Liver (tissue), 9 donors: ENCODE results near the gene ATE1. TPM values are rescaled to one million over a fixed set of nuclear protein-coding genes. Genes with fewer than 3 reads are reported as not detected.

Experiments used
- DNase-seq: peaks from one replicate; pipeline ENCODE4 v3.0.0-alpha.2; 2017; ENCODE audit warnings: low spot score
- H3K27ac ChIP-seq, 2 donors: one replicate each; pipeline ENCODE4 v1.7.0; 2013; ENCODE audit warnings: inconsistent platforms in 2 of 2, low read length in 2 of 2, control low read depth in 1 of 2, low read depth in 1 of 2, mild to moderate bottlenecking in 1 of 2
- H3K27me3 ChIP-seq, 4 donors: one replicate each; pipeline versions ENCODE4 v1.6.1 to v1.7.0; 2013; ENCODE audit warnings: low read length in 3 of 4, inconsistent platforms in 1 of 4, mild to moderate bottlenecking in 1 of 4, moderate library complexity in 1 of 4; ENCODE audit not compliant: control insufficient read depth in 4 of 4, insufficient read depth in 4 of 4
- H3K36me3 ChIP-seq, 4 donors: one replicate each; pipeline versions ENCODE4 v1.6.1 to v1.7.0; 2013; ENCODE audit warnings: low read length in 3 of 4, mild to moderate bottlenecking in 3 of 4, low read depth in 1 of 4, moderate library complexity in 1 of 4; ENCODE audit not compliant: control insufficient read depth in 4 of 4, insufficient read depth in 3 of 4
- H3K4me1 ChIP-seq, 4 donors: one replicate each; pipeline versions ENCODE4 v1.6.1 to v1.7.0; 2013; ENCODE audit warnings: low read length in 3 of 4, mild to moderate bottlenecking in 3 of 4, moderate library complexity in 1 of 4; ENCODE audit not compliant: control insufficient read depth in 4 of 4, insufficient read depth in 4 of 4
- H3K4me3 ChIP-seq, 3 donors: one replicate each; pipeline versions ENCODE4 v1.6.1 to v1.7.0; 2013; ENCODE audit warnings: low read length in 3 of 3, control low read depth in 1 of 3, low read depth in 1 of 3, mild to moderate bottlenecking in 1 of 3
- H3K9ac ChIP-seq, 2 donors: one replicate each; pipeline ENCODE4 v1.7.0; 2013; ENCODE audit warnings: low read length in 2 of 2, mild to moderate bottlenecking in 2 of 2, moderate library complexity in 2 of 2, control low read depth in 1 of 2, low read depth in 1 of 2
- H3K9me3 ChIP-seq, 4 donors: one replicate each; pipeline versions ENCODE4 v1.6.1 to v1.7.0; 2013; ENCODE audit warnings: low read length in 3 of 4; ENCODE audit not compliant: control insufficient read depth in 4 of 4
- EGR1 ChIP-seq, 2 donors: IDR thresholded peaks; 2 replicates each; pipeline ENCODE4 v1.6.1; 2016 to 2018; ENCODE audit warnings: antibody characterized with exemption in 2 of 2, low read depth in 2 of 2
- FOXA1 ChIP-seq: IDR thresholded peaks from 2 replicates; pipeline ENCODE4 v1.6.1; 2016; ENCODE audit warnings: antibody characterized with exemption
- FOXA2 ChIP-seq: IDR thresholded peaks from 2 replicates; pipeline ENCODE4 v1.6.1; 2016; ENCODE audit warnings: antibody characterized with exemption
- GABPA ChIP-seq, 2 donors: IDR thresholded peaks in 1 of 2; conservative IDR thresholded peaks in 1 of 2; 2 replicates each; pipeline ENCODE4 v1.6.1; 2016; ENCODE audit warnings: antibody characterized with exemption in 2 of 2, mild to moderate bottlenecking in 1 of 2, moderate library complexity in 1 of 2
- HNF4A ChIP-seq, 2 donors: conservative IDR thresholded peaks; 2 replicates each; pipeline ENCODE4 v1.6.1; 2016; ENCODE audit warnings: antibody characterized with exemption in 2 of 2, mild to moderate bottlenecking in 2 of 2
- HNF4G ChIP-seq: IDR thresholded peaks from 2 replicates; pipeline ENCODE4 v1.6.1; 2016; ENCODE audit warnings: antibody characterized with exemption
- JUND ChIP-seq, 2 donors: IDR thresholded peaks; 2 replicates each; pipeline ENCODE4 v1.6.1; 2016; ENCODE audit warnings: antibody characterized with exemption in 2 of 2
- NR2F2 ChIP-seq: IDR thresholded peaks from 2 replicates; pipeline ENCODE4 v1.6.1; 2016; ENCODE audit warnings: antibody characterized with exemption
- RAD21 ChIP-seq, 2 donors: IDR thresholded peaks; 2 replicates each; pipeline ENCODE4 v1.6.1; 2016; ENCODE audit warnings: antibody characterized with exemption in 2 of 2, mild to moderate bottlenecking in 2 of 2
- RXRA ChIP-seq, 2 donors: IDR thresholded peaks; 2 replicates each; pipeline ENCODE4 v1.6.1; 2017 to 2018; ENCODE audit warnings: antibody characterized with exemption in 2 of 2, mild to moderate bottlenecking in 1 of 2
- SP1 ChIP-seq: IDR thresholded peaks from 2 replicates; pipeline ENCODE4 v1.6.1; 2018; ENCODE audit warnings: antibody characterized with exemption, mild to moderate bottlenecking
- TAF1 ChIP-seq: conservative IDR thresholded peaks from 2 replicates; pipeline ENCODE4 v1.6.1; 2016; ENCODE audit warnings: antibody characterized with exemption, mild to moderate bottlenecking
- WGBS: extraction: QIAGEN DNeasy Blood & Tissue Kit; methylation state at CpG from one replicate; pipeline ENCODE4 v1.1.7; 2013; 5-methylcytosine and 5-hydroxymethylcytosine counted together
- polyA plus RNA-seq, 2 donors: library from polyadenylated mRNA; stranded (reverse) in 1 of 2; unstranded in 1 of 2; fragments of 200-250 nt in 1 of 2; fragments of >200 nt in 1 of 2; fragmentation: Nextera tagmentation in 1 of 2; extraction: Ambion mirVana in 1 of 2; gene quantifications; one replicate each; pipeline versions ENCODE4 v1.2.1 to v1.2.3, GENCODE V29; 2013 to 2015
- total RNA-seq, 2 donors: library from RNA; depleted of rRNA; stranded (reverse); fragments of >200 nt; gene quantifications; one replicate each; pipeline ENCODE4 v1.2.3, GENCODE V29; 2014
- TF ChIP-seq, protein P1 (sequence below): fragments of 150-350 bp; IDR thresholded peaks from 2 replicates; pipeline ENCODE4 v1.5.1; 2017; ENCODE audit warnings: improper control_type of control experiment, low read depth, low read length; ENCODE audit not compliant: missing input control
- TF ChIP-seq, protein P2 (sequence below): IDR thresholded peaks from 2 replicates; pipeline ENCODE4 v1.6.1; 2016; ENCODE audit warnings: antibody characterized with exemption, mild to moderate bottlenecking
- donor health status: healthy.
- donor health status: healthy.
- donor health status: healthy.
- donor health status: healthy.
- donor health status: healthy.

Gene ATE1
- total and polyA plus RNA-seq, 4 donors, result 7.9 to 34.9 (median 13.5) TPM

DNA sequence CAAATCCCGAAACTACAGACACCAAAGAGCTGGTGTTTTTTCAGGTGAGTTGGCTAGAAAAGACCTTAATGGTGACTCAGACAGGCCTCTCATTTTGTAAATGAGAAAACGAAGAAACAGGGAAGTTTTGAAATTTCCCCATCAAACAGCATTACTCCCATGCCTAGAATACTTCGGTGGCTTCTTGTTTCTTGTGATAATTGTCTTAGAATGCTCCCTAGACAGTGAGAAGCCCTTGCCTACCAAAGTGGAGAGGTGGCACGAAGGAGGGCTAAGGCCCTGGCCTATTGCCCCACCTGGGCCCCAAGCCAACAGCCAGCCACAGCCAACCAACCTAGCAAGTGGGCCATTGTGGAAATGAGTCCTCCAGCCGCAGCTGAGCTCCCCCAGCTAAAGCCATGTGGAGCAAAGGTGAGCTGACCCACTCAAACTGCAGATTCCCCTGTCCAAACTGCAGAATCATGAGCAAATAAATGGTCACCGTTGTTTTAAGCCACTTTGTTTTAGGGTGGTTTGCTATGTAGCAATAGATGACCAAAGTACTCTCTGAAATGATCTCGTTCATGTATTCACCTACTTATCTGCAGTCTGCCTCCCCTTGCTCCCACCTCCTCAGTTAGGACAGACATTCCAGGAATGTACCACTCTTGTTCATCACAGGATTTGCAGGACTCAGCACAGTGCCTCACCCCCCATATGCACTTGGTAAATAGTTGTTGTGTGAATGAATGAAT is 231.9 kb downstream of the ATE1 start:
- no peak overlapping the region for H3K9ac ChIP-seq
- no peak overlapping the region for H3K27ac ChIP-seq
- H3K36me3 ChIP-seq, result no peaks in the 10 kb centered on the region
- 63% methylated on average over 7 of the region's 7 CpGs for WGBS
- H3K4me3 ChIP-seq, result no peak overlapping the region
- H3K9me3 ChIP-seq, result peaks cover 0 to 2% (median 0%) of the 10 kb centered on the region in 4 donors
- no peak for DNase-seq
- H3K4me1 ChIP-seq, result no peaks in the 10 kb centered on the region
- no peaks in the 10 kb centered on the region for H3K27me3 ChIP-seq
- no peak for TF ChIP-seq TAF1
- TF ChIP-seq GABPA (IDR thresholded peaks at IDR 0.05 in 1 of 2, conservative IDR thresholded peaks at IDR 0.05 in 1 of 2), result no peak

DNA sequence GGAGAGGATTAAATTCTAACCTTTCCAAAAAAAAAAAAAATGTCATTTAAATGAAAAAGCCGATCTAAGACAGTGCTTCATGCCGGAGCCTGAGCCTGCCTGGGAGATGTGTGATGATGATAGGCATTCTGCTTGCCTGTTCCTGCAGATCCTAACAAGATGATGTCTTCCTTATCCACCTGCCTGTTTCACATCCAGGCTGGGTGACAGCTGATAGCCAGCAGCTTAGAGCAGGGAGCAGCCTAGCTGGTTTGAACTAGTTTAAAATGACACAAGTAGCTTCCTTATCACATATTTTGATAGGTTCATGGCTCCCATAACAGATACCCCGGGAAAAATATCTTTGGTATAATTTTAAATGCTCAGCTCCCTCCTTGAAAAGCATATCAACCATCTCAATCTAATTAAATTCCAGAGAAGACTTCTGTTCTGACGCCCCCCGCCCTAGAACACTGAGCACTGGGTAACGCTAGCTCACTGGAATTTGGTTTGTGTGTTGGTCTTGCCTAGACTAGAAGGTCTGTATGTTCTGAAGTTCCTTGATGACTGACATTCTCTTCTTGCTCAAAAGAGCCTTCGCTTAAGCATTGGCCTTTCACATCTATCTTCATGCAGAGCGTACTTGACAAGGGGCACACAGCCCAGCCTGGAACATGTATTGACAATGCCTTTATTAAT is 232.7 kb downstream of the ATE1 start:
- no peak overlapping the region for H3K27ac ChIP-seq
- no peaks in the 10 kb centered on the region for H3K4me1 ChIP-seq
- DNase-seq, result no peak
- H3K36me3 ChIP-seq, result no peaks in the 10 kb centered on the region
- H3K4me3 ChIP-seq, result no peak overlapping the region
- TF ChIP-seq, protein P1, sequence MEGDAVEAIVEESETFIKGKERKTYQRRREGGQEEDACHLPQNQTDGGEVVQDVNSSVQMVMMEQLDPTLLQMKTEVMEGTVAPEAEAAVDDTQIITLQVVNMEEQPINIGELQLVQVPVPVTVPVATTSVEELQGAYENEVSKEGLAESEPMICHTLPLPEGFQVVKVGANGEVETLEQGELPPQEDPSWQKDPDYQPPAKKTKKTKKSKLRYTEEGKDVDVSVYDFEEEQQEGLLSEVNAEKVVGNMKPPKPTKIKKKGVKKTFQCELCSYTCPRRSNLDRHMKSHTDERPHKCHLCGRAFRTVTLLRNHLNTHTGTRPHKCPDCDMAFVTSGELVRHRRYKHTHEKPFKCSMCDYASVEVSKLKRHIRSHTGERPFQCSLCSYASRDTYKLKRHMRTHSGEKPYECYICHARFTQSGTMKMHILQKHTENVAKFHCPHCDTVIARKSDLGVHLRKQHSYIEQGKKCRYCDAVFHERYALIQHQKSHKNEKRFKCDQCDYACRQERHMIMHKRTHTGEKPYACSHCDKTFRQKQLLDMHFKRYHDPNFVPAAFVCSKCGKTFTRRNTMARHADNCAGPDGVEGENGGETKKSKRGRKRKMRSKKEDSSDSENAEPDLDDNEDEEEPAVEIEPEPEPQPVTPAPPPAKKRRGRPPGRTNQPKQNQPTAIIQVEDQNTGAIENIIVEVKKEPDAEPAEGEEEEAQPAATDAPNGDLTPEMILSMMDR, result no peak
- no peak for TF ChIP-seq SP1
- no peak for TF ChIP-seq JUND (IDR thresholded peaks at IDR 0.05)
- no peak for TF ChIP-seq HNF4A (conservative IDR thresholded peaks at IDR 0.05)
- no peak for TF ChIP-seq GABPA (IDR thresholded peaks at IDR 0.05 in 1 of 2, conservative IDR thresholded peaks at IDR 0.05 in 1 of 2)
- TF ChIP-seq FOXA2, result no peak
- no peak for TF ChIP-seq HNF4G
- no peak for TF ChIP-seq RAD21 (IDR thresholded peaks at IDR 0.05)
- 84% methylated on average over 8 of the region's 8 CpGs for WGBS
- no peaks in the 10 kb centered on the region for H3K9me3 ChIP-seq
- no peaks in the 10 kb centered on the region for H3K27me3 ChIP-seq
- H3K9ac ChIP-seq, result no peak overlapping the region

DNA sequence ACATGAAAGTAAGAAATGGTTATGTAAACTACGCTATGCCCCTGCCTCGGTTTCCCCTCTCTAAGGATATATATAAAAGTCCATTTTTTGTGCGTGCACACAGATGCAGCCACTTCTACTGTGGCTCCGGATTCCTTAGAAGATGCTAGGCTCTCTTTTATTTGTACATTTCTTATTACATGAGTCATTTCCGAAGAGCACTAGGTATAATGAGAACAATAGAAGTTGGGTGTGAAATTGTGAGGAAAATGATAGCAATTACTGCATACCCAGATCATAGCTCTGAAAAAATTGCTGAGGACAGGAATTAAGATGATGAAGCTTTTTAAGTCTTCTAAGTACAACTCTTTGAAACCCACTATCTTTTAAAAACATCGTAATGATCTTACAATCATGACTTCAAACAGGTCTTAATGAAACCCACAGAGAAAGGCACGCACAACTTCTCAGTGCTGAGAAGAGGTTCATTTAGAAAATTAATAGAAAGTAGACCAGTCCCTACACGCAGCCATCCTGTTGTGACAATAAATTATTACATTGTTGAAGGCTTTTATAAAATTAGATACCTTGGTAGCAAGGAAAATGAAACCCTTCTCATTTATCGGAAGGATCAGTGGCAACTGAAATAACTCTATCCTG is 233.4 kb downstream of the ATE1 start:
- no peaks in the 10 kb centered on the region for H3K36me3 ChIP-seq
- no peak overlapping the region for H3K4me3 ChIP-seq
- no peak overlapping the region for H3K9ac ChIP-seq
- H3K27ac ChIP-seq, result no peak overlapping the region
- no peak for TF ChIP-seq GABPA (IDR thresholded peaks at IDR 0.05 in 1 of 2, conservative IDR thresholded peaks at IDR 0.05 in 1 of 2)
- no peak for TF ChIP-seq RXRA (IDR thresholded peaks at IDR 0.05)
- no peak for TF ChIP-seq EGR1 (IDR thresholded peaks at IDR 0.05; ENCODE audit: low read depth in 2 of 2)
- no peak for TF ChIP-seq TAF1
- TF ChIP-seq NR2F2, result no peak
- no peak for TF ChIP-seq SP1
- TF ChIP-seq, protein P2, sequence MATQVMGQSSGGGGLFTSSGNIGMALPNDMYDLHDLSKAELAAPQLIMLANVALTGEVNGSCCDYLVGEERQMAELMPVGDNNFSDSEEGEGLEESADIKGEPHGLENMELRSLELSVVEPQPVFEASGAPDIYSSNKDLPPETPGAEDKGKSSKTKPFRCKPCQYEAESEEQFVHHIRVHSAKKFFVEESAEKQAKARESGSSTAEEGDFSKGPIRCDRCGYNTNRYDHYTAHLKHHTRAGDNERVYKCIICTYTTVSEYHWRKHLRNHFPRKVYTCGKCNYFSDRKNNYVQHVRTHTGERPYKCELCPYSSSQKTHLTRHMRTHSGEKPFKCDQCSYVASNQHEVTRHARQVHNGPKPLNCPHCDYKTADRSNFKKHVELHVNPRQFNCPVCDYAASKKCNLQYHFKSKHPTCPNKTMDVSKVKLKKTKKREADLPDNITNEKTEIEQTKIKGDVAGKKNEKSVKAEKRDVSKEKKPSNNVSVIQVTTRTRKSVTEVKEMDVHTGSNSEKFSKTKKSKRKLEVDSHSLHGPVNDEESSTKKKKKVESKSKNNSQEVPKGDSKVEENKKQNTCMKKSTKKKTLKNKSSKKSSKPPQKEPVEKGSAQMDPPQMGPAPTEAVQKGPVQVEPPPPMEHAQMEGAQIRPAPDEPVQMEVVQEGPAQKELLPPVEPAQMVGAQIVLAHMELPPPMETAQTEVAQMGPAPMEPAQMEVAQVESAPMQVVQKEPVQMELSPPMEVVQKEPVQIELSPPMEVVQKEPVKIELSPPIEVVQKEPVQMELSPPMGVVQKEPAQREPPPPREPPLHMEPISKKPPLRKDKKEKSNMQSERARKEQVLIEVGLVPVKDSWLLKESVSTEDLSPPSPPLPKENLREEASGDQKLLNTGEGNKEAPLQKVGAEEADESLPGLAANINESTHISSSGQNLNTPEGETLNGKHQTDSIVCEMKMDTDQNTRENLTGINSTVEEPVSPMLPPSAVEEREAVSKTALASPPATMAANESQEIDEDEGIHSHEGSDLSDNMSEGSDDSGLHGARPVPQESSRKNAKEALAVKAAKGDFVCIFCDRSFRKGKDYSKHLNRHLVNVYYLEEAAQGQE, result no peak
- TF ChIP-seq RAD21 (IDR thresholded peaks at IDR 0.05), result no peak
- TF ChIP-seq FOXA1, result no peak
- no peak for TF ChIP-seq JUND (IDR thresholded peaks at IDR 0.05)
- TF ChIP-seq, protein P1, result no peak
- no peak for TF ChIP-seq HNF4G
- no peaks in the 10 kb centered on the region for H3K9me3 ChIP-seq
- H3K27me3 ChIP-seq, result no peaks in the 10 kb centered on the region
- no peaks in the 10 kb centered on the region for H3K4me1 ChIP-seq
- no peak for DNase-seq
- 80% methylated on average over 9 of the region's 9 CpGs for WGBS
